Right ventricle myocardium superior (tissue), 1 donor: Measurements from ENCODE around the gene LHPP. TPM values are rescaled to one million over a fixed set of nuclear protein-coding genes. Genes with fewer than 3 reads are reported as not detected.

Experiments used
- ATAC-seq: fragments of 200-7000 bp; cut with Tn5 transposase; one replicate; pipeline ENCODE4 v1.9.1; 2020; ENCODE audit warnings: mild to moderate bottlenecking; ENCODE audit not compliant: poor library complexity
- DNase-seq: peaks from one replicate; pipeline ENCODE4 v3.0.0-alpha.2; 2020
- intact Hi-C: fragments of 100-400 bp; cut with DNase I; formaldehyde crosslinking; loops from one replicate; pipeline ENCODE4 v1.11.2; 2022
- total RNA-seq: library from RNA; stranded (reverse); fragmentation: NEBNext Ultra II Directional; extraction: Animal tissue kit (Norgen Biotek cat#: 25700); gene quantifications from one replicate; pipeline ENCODE4 v1.2.1, GENCODE V29; 2021
- donor health status: DM: no; HTN: yes; CAD: no; lungs with severe emphysema.

LHPP gene
- total RNA-seq, 1 donor from 2014 or later, result 7.4 TPM

DNA sequence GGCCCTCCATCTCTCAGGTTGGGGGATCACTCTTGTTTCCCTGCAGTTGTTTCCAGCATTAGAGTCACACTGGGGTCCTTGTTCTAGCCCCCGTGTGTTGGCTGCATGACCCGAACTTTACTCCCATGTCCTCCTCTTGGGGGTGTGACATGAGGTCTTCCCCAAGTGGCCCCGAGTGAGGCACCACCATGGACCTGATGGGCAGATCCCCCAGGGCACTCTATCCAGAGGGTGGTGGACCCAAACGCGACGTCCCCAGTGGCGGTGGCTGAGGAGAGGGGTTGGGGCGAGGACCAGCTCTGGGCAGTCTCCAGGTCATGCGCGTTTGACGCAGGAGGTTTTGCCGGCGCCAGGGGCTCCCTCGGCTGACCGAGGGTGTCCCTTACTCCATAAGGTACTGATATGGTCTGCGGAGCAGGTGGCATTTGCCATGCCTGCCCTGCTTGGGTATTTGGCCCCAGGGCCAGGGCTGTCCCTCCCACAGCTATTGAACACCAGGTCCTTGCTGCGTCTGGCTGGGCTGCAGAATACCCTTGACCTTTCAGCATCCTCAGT, 131.9 kb downstream of the LHPP start:
- peak; percentile 29 for DNase-seq
- ATAC-seq, result no peak
- intact Hi-C loops, result no loop called here

DNA sequence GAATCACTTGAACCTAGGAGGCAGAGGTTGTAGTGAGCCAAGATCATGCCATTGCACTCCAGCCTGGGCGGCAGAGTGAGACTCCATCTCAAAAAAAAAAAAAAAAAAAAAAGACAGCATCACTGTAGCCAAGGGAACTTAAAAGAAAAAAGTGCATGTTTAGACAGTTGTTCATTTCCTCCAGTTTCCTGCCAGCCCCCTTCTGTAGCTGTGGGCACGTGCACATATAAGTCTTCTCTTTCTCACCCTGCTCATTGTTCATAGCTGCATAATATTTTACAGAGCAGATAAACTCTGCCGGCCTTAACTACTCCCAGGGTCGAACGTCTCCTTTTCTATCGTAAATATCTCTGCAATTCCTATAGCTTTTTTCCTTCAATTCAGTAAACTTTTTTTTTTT, 132.6 kb downstream of the LHPP start:
- intact Hi-C loops, result no loop called here
- DNase-seq (no peak), ATAC-seq (no peak)

DNA sequence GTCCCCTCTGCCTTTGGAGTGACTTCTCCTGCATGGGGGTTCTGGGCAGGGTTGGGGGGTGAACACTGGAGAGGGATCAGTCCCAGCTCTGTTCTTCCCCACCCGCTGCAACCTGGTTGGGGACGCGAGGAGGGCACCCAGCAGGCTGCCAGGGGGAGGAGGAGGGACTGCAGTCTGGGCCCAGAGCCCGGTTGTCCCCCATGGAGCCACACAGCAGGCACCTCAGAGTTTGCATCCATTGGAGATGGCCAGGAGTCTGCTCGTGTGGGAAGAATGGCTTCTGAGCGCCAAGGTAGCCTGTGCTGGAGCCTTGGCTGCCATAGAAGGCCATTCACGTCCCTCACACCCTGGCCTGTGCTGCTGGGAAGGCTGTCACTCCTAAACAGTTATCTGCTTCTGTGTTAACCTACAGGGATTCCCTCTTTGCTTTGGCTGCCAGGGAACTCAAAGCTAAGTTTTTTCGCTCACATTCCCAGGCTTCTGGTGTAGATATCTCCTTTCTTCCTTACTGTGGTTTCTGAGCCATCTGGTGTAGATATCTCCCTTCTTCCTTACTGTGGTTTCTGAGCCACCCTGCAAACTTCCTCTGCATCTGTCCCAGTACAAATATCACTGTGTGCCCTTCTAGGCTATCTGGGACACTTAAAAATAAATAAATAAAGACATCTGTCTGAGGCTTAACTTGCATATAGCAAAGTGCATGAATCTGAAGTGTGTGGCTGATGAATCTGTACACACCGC, 133.7 kb downstream of the LHPP start:
- DNase-seq (no peak), ATAC-seq (no peak)
- intact Hi-C loops, result no loop called here

DNA sequence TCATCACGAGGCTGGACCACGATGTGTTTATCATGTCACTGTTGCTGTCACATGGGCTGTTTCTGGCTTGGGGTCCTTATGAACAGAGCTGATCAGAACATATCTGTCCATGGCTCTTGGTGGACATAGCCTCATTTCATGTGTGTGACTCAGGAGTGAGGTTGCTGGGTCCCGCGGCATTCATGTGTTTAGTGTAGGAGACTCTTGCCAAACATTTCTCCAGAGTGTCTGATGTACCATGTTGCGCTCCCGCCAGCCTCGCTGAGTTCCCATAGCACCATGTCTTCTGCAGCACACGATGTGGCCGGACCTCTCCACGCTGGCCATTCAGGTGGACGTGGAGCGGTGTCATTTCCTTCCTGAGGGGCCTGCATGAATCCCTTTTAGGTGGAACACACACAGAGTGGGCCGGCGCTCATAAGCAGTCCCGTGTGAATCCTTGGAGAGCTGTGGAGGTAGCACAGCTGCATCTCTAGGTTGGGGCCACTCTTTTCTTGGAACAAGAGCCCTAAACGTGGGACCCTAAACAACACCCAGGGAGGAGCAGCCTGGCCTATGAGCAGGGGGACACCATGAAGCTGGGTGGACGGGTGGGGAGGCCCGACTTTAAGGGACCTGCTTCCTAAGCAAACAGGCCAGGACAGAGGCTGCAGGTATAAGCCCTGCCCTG, 134.6 kb downstream of the LHPP start:
- intact Hi-C loops, result no loop called here
- ATAC-seq (no peak), DNase-seq (peak; percentile 36)

DNA sequence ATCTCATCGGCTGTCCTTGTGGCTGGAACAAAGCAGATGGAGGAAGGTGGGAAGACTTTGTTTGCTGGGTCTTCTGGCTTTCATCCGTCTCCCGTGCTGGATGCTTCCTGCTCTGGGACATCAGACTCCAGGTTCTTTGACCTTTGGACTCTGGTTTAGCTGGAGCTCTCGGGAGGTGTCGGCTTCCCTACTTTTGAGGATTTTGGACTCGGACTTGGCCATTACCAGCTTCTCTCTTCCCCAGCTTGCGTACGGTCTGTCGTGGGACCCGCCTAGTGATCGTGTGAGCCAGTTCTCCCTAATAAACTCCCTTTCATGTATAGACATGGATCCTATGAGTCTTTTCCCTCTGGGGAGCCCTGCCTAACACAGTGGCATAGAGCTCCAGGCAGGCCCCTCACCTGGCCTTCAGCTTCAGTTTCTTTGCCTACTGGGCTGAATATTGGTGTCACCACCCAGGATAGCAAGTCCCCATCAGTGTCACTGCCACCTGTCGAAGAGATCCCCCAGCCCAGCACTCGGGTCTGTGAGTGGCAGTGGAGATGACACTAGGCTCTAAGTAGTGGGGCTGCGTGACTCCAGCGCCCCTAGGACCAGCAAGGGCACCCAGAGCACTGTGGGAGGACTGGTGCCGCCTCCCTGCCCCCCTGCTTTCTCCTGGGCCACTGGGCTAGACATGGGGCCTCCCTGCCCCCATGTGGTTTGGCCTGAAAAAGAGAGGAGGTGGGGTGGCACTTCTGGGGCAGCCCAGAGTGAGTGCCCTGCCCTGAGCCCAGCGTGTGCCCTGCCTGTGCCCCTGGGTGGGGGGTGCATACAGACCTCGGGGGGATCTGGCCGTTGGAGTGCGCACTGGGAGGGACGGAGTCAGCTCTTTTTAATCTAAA, 135.6 kb downstream of the LHPP start:
- DNase-seq (peak; percentile 18), ATAC-seq (no peak)
- intact Hi-C loops, result no loop called here

DNA sequence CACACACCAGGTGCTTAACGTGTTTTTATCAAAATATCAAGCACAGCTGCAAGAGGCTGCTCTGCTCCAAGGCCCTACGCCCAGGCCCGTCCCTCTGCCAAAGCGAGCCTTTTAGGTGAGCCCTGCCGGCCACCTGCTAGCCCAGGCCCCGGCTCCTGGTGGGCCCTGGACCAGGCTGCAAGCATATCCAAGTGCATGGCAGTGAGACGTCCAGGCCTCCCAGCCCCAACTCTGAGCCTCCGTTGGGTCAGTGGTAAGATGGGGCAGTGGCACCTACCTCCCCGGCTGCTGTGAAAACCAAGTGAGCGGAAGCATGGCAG, 136.2 kb downstream of the LHPP start:
- DNase-seq, result peak; percentile 34
- no peak for ATAC-seq
- intact Hi-C loops, result no loop called here

DNA sequence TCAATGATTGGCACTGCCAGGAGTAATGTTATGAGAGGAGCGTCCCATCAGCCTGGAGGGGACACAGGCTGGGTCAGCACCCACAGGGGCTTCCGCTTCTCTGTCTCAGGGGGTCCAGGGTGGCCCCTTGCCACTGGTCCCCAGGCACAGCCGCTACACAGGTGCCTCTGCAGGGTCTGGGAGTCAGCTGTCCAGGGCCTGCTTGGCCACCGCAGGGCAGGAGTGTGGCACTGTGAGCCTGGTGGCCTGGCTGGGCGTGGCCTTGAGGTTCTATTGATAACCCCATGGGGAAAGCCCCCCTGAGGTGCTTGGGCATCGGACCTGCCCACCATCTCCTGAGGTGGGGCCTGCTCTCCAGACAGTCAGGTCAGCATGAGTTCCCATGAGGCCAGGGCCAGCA, 136.6 kb downstream of the LHPP start:
- no peak for ATAC-seq
- intact Hi-C loops, result no loop called here
- peak; percentile 39 for DNase-seq

DNA sequence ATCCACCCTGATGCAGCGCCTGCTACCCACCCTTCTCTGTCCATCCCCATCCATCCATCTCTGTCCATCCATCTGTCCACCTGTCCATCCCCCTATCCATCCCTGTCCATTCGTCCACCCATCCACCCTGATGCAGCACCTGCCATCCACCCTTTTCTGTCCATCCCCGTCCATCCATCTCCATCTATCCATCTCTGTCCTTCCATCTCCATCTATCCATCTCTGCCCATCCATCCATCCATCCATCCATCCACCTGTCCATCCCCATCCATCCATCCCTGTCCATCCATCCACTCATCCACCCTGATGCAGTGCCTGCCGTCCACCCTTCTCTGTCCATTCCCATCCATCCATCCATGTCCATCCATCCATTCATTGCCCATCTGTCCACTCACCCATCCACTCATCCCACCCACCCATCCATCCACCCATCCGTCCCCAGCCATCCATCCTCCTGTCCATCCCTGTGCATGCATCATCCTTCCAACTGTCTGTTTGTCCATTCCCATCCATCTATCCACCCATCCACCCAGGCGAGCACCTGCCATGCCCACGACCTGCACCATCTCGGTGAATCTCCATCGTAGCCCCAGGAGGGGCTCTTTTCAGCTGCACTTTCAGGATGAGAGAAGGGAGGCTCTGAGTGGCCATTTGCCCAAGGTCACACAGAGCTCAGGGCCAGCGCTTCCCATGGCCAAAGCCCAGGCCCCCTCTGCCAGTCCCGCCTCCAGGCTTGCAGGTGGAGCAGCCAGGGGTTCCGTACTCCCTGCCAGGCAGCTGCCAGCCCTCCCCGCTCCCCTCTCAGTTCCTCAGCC, 137.4 kb downstream of the LHPP start:
- intact Hi-C loops, result no loop called here
- no peak for ATAC-seq
- peak; percentile 15 for DNase-seq

DNA sequence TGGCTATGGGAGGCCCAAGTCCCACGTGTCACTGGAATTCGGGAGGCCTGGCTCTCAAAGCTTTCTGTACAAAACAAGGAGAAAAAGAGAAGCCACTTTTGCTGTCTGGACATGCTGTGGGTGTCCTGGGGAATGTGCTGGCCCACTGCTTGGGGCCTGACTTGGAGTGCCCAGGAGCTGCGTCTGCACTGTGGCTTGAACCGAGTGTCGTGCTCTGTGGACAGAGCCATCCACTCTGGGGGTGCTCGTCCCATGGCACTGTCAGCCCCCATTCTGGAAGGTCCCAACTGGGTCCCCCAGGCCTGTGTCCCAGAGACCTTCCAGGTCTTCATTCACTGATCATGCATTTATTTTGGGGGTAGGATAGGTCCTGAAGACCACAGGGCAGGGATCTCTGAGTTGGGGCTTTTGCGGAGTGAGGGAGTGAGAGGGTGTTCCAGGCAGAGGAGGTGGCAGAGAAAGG, 138.0 kb downstream of the LHPP start:
- no peak for ATAC-seq
- intact Hi-C loops, result no loop called here
- DNase-seq, result peak; percentile 17

DNA sequence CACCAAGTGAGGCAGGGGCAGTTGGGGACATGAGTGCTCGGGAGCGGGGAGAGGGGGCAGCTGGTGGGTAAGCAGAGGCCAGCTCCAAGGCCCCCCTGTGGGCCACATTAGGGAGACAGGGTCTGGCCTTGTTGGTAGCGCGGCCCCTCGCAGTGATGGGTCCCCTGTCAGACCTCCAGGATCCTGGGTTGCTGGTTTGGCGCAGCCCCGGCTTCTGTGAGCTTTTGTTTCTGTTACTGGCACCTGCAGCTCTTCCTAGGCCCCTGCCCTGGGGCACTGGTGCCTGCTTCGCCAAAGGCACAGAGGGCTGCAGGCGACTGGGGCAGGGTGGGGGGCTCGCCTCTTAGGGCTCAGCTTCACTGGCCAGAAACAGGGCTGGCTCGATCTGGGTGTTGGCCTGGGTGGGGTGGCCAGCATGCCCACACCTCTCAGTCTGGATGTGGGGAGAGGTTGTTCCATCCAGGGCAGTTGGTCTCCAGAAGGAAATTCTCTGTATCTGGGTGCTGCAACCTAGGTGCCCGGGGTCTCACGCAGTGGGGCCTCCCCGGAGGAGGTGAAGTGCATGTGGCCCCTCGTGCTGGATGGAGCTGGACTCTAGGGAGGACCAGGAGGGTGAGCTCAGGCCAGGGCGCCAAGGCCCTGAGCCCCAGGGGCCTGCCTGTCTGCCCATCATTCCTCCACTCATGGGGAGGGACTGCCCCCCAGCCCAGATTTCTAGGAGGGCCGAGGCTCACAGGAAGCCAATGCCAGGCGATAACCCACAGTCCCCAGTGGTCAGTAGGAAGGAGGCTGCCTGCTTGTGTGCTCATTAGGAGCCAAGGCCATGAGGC, 138.6 kb downstream of the LHPP start:
- ATAC-seq (no peak), DNase-seq (peak; percentile 23)
- intact Hi-C loops, result no loop called here

DNA sequence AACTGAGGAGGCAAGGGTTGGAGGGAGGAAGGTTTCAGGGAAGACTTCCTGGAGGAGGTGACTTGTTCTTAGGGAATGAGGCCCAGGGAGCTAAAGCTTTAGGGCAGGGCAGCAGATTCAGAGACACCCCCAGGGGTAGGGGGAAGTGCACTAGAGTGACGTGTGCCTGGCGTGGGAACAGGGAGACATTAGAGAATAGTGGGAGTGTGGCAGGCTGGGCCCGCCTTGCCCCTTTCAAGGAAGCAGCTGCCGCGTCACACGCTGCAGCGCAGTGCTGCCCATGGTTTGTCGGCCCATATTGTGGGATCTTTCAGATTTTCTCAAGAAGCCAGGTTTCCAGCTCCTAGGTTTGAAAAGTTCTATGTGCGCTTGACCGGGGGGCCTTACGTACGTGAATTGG, 139.4 kb downstream of the LHPP start:
- DNase-seq, result peak; percentile 11
- intact Hi-C loops, result no loop called here
- no peak for ATAC-seq

DNA sequence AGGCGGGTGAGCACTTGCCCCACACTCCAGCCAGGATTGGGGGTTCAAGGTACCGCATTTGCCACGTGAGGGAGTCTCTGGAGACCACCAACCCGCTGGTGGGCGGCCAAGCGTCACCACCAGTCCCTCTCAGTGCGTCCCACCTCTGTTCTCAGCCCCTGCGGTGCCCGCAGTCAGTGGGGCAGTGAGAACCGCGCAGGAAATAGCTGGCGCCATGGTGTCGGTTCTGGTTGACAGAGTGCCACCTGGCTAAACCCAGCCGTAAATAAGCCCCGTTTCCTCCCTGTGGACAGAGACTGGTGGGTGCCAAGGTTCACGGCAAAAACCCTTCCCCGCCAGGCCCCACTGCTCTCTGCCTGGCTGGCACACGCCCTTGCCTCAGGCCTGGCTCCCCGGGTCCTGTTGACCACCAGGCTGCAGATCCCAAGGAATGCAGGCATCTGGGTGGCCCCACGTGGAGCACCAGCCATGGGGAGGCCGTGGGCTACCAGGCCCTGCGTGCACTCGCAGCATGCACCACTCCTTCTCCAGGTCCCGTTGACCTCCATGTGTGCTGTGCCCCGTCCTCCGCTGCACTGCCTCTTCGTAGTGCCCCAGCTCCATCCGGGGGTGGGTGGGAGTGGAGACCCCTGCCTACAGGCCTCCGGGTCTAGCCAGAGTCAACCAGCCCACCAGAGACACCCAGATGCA, 140.0 kb downstream of the LHPP start:
- intact Hi-C loops, result no loop called here
- DNase-seq (peak; percentile 22), ATAC-seq (no peak)

DNA sequence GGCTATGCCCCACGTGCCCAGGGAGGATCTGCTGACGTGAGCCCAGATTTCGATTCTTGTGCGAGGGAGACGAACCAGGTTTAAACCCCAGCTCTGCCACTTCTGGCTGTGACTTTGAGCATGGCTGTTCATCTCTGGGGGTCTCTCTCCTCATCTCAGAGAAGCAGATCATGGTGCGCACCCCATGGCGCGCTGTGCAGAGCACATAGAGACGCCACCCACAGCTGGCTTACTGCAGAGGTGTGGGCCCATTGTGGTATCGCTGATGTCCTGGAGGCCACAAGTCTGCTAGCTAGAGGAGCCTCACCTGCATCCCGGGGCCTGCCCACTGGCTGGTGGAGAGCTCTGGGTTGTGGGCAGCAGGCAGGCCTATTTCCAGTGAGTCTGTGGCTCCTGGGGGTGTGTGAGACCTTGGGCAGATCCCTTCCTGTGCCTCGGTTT, 140.5 kb downstream of the LHPP start:
- ATAC-seq (no peak), DNase-seq (peak; percentile 34)
- intact Hi-C loops, result no loop called here

DNA sequence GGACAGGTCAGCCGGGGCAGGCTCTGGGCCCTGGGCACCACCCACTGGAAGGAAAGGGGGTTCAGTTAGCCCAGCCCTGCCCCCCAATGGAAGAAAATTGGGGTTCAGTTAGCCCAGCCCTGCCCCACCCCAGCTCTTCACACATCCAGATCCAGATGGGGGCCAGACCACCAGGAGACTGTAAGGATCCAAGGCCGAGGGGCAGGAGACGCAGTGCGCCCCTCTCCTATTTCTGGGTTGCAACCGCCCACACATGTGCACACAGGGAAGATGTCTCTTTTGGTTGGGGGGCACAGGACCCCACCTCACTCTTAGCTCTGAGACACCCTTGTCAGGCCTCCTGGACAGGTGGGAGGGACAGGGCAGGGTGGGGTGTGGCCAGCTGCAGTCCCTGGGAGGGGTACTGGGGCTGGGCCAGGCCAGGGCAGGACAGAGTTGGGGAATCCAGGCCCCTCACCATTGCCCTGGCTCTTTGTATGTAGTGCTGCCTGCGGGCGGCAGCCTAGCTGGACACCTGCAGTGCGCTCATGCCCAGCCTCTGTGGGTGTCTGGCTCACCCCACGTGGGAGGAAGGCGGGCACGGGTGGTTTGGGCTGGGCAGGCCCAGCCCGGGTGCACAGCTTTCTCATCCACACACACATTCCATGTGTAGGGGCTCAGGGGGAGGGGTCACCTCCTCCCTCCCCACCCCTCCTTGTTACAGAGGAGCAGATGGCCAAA, 141.2 kb downstream of the LHPP start:
- intact Hi-C loops, result no loop called here
- DNase-seq (peak; percentile 24), ATAC-seq (no peak)

DNA sequence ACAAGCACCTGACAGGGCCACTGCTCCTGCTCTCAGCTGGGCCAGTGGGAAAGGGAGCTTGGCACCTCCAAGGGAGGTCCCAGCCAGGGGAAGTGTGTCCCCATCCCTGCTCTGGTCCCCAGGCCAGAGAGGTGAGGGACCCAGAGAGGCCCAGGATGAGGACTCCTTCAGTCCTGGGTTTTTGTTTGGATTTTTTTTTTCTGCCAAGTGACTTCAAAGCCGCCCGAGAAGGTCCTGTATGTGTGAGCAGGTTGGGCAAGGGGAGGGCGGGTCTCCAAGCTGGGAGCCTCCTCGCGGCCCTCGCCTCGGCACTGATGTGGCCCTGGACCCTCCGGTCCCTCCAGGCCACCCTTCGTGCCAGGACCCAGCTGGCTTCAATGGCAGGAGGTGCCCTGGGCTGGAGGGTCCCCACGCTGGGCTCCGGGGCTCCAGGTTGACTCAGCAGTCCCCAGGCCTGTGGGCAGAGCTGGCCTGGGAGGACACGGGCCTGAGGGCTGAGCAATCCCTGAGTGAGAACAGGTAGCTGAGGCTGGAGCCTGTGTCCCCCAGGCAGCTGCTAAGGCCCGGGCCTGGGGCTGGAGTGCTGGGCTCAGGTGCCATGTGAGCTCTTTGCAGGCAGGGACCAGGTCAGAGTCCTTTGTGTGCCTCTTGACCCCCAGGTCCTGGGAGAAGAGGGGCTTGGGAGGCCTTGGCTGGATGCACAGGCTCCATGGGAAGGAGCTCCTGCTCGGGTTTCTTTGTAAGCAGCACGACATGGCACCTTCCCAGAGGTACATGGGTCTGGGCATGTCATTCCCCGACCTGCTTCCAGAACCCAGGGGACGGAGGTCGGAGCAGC, 142.0 kb downstream of the LHPP start:
- DNase-seq (peak; percentile 26), ATAC-seq (no peak)
- intact Hi-C loops, result no loop called here
